ENCODE results near the gene MRPL24.

MRPL24 gene

GRCh38 chr1:156767101-156767878 is 26.4 kb upstream of the MRPL24 start, which contains the start of gene PRCC (continued):
- peak; percentile 56 for TF ChIP-seq ZNF518A (tag by site-specific recombination; conservative IDR thresholded peaks at IDR 0.05; ENCODE audit: low read depth)
- TF ChIP-seq ZNF561 (tag by site-specific recombination; IDR thresholded peaks at IDR 0.05; ENCODE audit: borderline replicate concordance), result peak; percentile 97
- no peak for TF ChIP-seq HOXC10 (CRISPR knock-in tag; IDR thresholded peaks at IDR 0.05)
- TF ChIP-seq ZBTB10 (tag by site-specific recombination; IDR thresholded peaks at IDR 0.05), result peak; percentile 63
- no peak for TF ChIP-seq ZNF621 (tag by site-specific recombination; IDR thresholded peaks at IDR 0.05)
- TF ChIP-seq BCL6B (tag by site-specific recombination; IDR thresholded peaks at IDR 0.05), result no peak
- TF ChIP-seq BCL11B (tag by site-specific recombination; IDR thresholded peaks at IDR 0.05; ENCODE audit: low read depth), result no peak
- TF ChIP-seq ZBTB8A (tag by site-specific recombination; IDR thresholded peaks at IDR 0.05), result peak; percentile 74
- TF ChIP-seq ZNF175 (tag by site-specific recombination; IDR thresholded peaks at IDR 0.05), result no peak
- no peak for TF ChIP-seq ATF2 (tag by site-specific recombination; IDR thresholded peaks at IDR 0.05; ENCODE audit: low read depth)
- peak; percentile 73; the same call in 1 of the 2 replicates for TF ChIP-seq ZNF645 (tag by site-specific recombination; IDR thresholded peaks at IDR 0.05)
- peak; percentile 72; the same call in 1 of the 2 replicates for TF ChIP-seq OVOL3 (tag by site-specific recombination; IDR thresholded peaks at IDR 0.05)
- peak; percentile 29 for TF ChIP-seq ZBTB44 (tag by site-specific recombination; IDR thresholded peaks at IDR 0.05)
- 0 out of 2 replicates have a peak, but pooled peaks have one; percentile 36 for TF ChIP-seq ZNF610 (tag by site-specific recombination; IDR thresholded peaks at IDR 0.05; ENCODE audit: borderline replicate concordance)
- TF ChIP-seq ZNF19 (tag by site-specific recombination; IDR thresholded peaks at IDR 0.05; ENCODE audit: low read depth), result no peak
- no peak for TF ChIP-seq ZNF266 (tag by site-specific recombination; IDR thresholded peaks at IDR 0.05; ENCODE audit: low read depth)
- peak; percentile 98 for TF ChIP-seq SP3 (tag by site-specific recombination; IDR thresholded peaks at IDR 0.05)
- TF ChIP-seq WT1 (tag by site-specific recombination; IDR thresholded peaks at IDR 0.05), result peak; percentile 6; the same call in 1 of the 2 replicates
- no peak for TF ChIP-seq GLIS1 (tag by site-specific recombination; IDR thresholded peaks at IDR 0.05)
- TF ChIP-seq RBAK (tag by site-specific recombination; IDR thresholded peaks at IDR 0.05), result no peak
- no peak for TF ChIP-seq ZNF274 (IDR thresholded peaks at IDR 0.05; ENCODE audit: low read length)
- no peak for TF ChIP-seq ZNF274 (tag by site-specific recombination; IDR thresholded peaks at IDR 0.05; ENCODE audit: borderline replicate concordance)
- no peak for TF ChIP-seq TCF7L2 (IDR thresholded peaks at IDR 0.05; ENCODE audit: borderline replicate concordance, low read depth, low read length)
- TF ChIP-seq ZNF596 (tag by site-specific recombination; IDR thresholded peaks at IDR 0.05), result 0 out of 2 replicates have a peak, but pooled peaks have one; percentile 17
- TF ChIP-seq ZNF292 (tag by site-specific recombination; IDR thresholded peaks at IDR 0.05; ENCODE audit: borderline replicate concordance, low read depth), result no peak

Measured in HEK293 (cell line).